Retinal pigment epithelial cell (primary cell): ENCODE measurements around the gene MOCOS.

Source experiments
- DNase-seq: peaks from one replicate; pipeline ENCODE4 v3.0.0-alpha.2; 2010; ENCODE audit warnings: low read depth
- H3K4me3 ChIP-seq: 2 replicates; pipeline ENCODE4 v1.5.1; 2011; ENCODE audit warnings: mild to moderate bottlenecking, low read length, control low read depth, moderate library complexity
- CTCF ChIP-seq: conservative IDR thresholded peaks from 2 replicates; pipeline ENCODE4 v1.5.1; 2011; ENCODE audit warnings: low read depth, low read length, control low read depth, inconsistent platforms

MOCOS gene

GRCh38 chr18:36194600-36195315 is 7.5 kb downstream of the MOCOS start:
- H3K4me3 ChIP-seq, result no peak overlapping the region
- TF ChIP-seq CTCF, result no peak
- DNase-seq, result no peak

- no peak for DNase-seq
- H3K4me3 ChIP-seq, result no peak overlapping the region
- no peak for TF ChIP-seq CTCF
Measured at GRCh38 chr18:36195427-36196122, 8.3 kb downstream of the MOCOS start.

- no peak overlapping the region for H3K4me3 ChIP-seq
- no peak for TF ChIP-seq CTCF
- peak; percentile 16 for DNase-seq
Measured at GRCh38 chr18:36196238-36196995, 9.1 kb downstream of the MOCOS start.

GRCh38 chr18:36197511-36198166 is 10.3 kb downstream of the MOCOS start:
- TF ChIP-seq CTCF, result no peak
- DNase-seq, result no peak
- H3K4me3 ChIP-seq, result no peak overlapping the region

GRCh38 chr18:36199691-36200295 is 12.5 kb downstream of the MOCOS start:
- no peak overlapping the region for H3K4me3 ChIP-seq
- no peak for TF ChIP-seq CTCF
- no peak for DNase-seq

- no peak for TF ChIP-seq CTCF
- no peak overlapping the region for H3K4me3 ChIP-seq
- no peak for DNase-seq
Measured at GRCh38 chr18:36200354-36200771, 13.1 kb downstream of the MOCOS start.
